ENCODE measurements around the gene ATR. TPM values are rescaled to one million over a fixed set of nuclear protein-coding genes. Genes with fewer than 3 reads are reported as not detected.
A peak's percentile ranks its signal among the peaks of the same experiment; 100 is the strongest.
"Not testable (repeated sequence)": the region's sequence is repeated elsewhere in the genome, so short reads cannot be mapped to it uniquely, and the experiment has no call there.

Gene ATR
- total RNA-seq, 1 experiment from 2014 or later: 15.6 TPM

DNA sequence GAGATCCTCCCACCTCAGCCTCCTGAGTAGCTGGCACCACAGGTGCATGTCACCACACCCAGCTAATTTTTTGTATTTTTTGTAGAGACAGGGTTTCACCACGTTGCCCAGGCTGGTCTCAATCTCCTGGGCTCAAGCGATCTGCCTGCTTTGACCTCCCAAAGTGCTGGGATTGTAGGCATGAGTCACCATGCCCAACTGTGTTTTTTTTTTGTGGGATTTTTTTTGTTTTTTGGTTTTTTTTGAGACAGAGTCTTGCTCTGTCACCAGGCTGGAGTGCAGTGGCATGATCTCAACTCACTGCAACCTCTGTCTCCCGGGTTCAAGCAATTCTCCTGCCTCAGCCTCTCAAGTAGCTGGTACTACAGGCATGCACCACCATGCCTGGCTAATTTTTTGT, 9.1 kb downstream of the ATR start:
- H3K9me3 ChIP-seq (ENCODE audit: low read length); POLR2A ChIA-PET (ENCODE audit: unreplicated experiment); H3K4me3 ChIP-seq (ENCODE audit: low read length); H3K4me1 ChIP-seq (ENCODE audit: insufficient read depth, low read length); H2AFZ ChIP-seq (ENCODE audit: low read length); H3K4me2 ChIP-seq (ENCODE audit: low read length); H3F3A ChIP-seq (ENCODE audit: low read length, unreplicated experiment); H3K27me3 ChIP-seq (ENCODE audit: low read length); H4K20me1 ChIP-seq (ENCODE audit: low read length); intact Hi-C loops (cut with micrococcal nuclease); H3K9ac ChIP-seq (ENCODE audit: low read length); H3K9me2 ChIP-seq (replicated peaks; ENCODE audit: low read length); H3K36me3 ChIP-seq (ENCODE audit: low read depth, low read length); BruUV-seq (replicated peaks); ATAC-seq; H3K27ac ChIP-seq (ENCODE audit: low read length); DNase-seq; CTCF ChIA-PET: not testable (repeated sequence)
- peaks cover 20% of the 10 kb centered on the region for H3K79me2 ChIP-seq (ENCODE audit: low read length)

DNA sequence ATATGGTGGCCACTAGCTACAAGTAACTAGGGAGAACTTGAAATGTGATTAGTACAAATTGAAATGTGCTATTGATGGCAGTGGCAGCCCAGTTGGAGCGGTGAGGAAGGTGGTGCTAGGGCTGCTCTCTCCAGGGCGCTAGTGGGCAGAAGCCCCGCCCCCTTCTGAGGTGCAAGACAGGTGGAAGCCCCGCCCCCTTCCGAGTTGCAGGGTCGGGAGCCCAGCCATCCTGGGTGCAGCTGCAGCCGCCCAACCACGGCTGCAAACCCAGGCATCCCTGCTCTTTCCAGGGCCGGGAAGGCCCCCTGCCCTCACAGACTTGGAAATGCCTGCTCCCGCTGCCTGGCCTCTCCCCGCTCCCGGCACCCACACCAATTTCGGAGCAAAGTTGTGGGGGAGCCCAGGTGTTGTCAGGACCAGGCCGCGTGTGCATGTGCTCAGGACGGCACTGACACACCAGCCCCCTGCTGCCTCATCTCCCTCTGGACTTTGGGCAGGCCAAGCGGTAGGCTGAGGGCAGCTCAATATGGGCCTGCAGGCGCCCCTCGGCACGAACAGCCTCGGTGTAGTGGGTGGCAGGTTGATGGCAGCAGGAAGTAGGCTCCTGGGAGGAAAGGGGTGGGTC, 10.0 kb downstream of the ATR start:
- POLR2A ChIA-PET (ENCODE audit: unreplicated experiment): no interaction called here
- Histone ChIP-seq H3K79me2 (ENCODE audit: low read length) (peaks cover 13% of the 10 kb centered on the region), H3K4me1 (ENCODE audit: insufficient read depth, low read length) (no peaks in the 10 kb centered on the region), H4K20me1 (ENCODE audit: low read length) (no peaks in the 10 kb centered on the region), H3K9me2 (replicated peaks; ENCODE audit: low read length) (no peaks in the 10 kb centered on the region), H3F3A (ENCODE audit: low read length, unreplicated experiment) (no peaks in the 10 kb centered on the region), H3K4me2 (ENCODE audit: low read length) (no peak overlapping the region), H2AFZ (ENCODE audit: low read length) (no peak overlapping the region), H3K36me3 (ENCODE audit: low read depth, low read length) (no peaks in the 10 kb centered on the region), H3K27me3 (ENCODE audit: low read length) (no peaks in the 10 kb centered on the region), H3K9me3 (ENCODE audit: low read length) (no peaks in the 10 kb centered on the region), H3K4me3 (ENCODE audit: low read length) (no peak overlapping the region), H3K27ac (ENCODE audit: low read length) (no peak overlapping the region), H3K9ac (ENCODE audit: low read length) (no peak overlapping the region)
- TF ChIP-seq, protein P1, sequence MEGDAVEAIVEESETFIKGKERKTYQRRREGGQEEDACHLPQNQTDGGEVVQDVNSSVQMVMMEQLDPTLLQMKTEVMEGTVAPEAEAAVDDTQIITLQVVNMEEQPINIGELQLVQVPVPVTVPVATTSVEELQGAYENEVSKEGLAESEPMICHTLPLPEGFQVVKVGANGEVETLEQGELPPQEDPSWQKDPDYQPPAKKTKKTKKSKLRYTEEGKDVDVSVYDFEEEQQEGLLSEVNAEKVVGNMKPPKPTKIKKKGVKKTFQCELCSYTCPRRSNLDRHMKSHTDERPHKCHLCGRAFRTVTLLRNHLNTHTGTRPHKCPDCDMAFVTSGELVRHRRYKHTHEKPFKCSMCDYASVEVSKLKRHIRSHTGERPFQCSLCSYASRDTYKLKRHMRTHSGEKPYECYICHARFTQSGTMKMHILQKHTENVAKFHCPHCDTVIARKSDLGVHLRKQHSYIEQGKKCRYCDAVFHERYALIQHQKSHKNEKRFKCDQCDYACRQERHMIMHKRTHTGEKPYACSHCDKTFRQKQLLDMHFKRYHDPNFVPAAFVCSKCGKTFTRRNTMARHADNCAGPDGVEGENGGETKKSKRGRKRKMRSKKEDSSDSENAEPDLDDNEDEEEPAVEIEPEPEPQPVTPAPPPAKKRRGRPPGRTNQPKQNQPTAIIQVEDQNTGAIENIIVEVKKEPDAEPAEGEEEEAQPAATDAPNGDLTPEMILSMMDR (conservative IDR thresholded peaks at IDR 0.05; ENCODE audit: low read depth, low read length): no peak
- TF ChIP-seq EZH2phosphoT487 (IDR thresholded peaks at IDR 0.05; ENCODE audit: borderline replicate concordance, low read length) (no peak), EZH2 (IDR thresholded peaks at IDR 0.05; ENCODE audit: low read length, unreplicated experiment) (no peak)
- ATAC-seq (no peak), DNase-seq (no peak)
- no TSS peak for BruUV-seq (replicated peaks)
- intact Hi-C loops (cut with micrococcal nuclease): no loop called here
- CTCF ChIA-PET: no interaction called here

DNA sequence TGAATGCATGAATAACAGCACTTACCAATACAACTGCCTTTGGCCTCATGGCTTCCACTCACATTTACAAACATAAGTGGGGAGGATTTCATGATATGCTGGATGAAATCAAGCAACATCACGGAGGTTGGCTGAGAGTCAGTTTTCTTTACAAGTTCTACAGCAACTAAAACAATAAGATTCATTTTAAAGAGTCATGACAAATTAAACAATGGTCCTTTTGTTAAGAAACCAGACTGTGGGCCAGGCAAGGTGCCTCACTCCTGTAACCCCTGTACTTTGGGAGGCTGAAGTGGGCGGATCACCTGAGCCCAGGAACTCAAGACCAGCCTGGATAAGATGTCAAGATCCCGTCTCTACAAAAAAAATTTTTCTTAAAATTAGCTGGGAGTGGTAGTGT, 12.4 kb downstream of the ATR start:
- peak; percentile 43 for ATAC-seq
- Histone ChIP-seq H3K9me2 (replicated peaks; ENCODE audit: low read length) (no peaks in the 10 kb centered on the region), H3K27me3 (ENCODE audit: low read length) (no peaks in the 10 kb centered on the region), H3K4me3 (ENCODE audit: low read length) (no peak overlapping the region), H3K79me2 (ENCODE audit: low read length) (no peaks in the 10 kb centered on the region), H3K9me3 (ENCODE audit: low read length) (no peaks in the 10 kb centered on the region), H4K20me1 (ENCODE audit: low read length) (no peaks in the 10 kb centered on the region), H3K36me3 (ENCODE audit: low read depth, low read length) (no peaks in the 10 kb centered on the region; the same call in 1 of the 2 replicates), H3F3A (ENCODE audit: low read length, unreplicated experiment) (no peaks in the 10 kb centered on the region), H3K4me2 (ENCODE audit: low read length) (no peak overlapping the region), H3K4me1 (ENCODE audit: insufficient read depth, low read length) (no peaks in the 10 kb centered on the region), H3K9ac (ENCODE audit: low read length) (no peak overlapping the region), H3K27ac (ENCODE audit: low read length) (no peak overlapping the region), H2AFZ (ENCODE audit: low read length) (no peak overlapping the region)
- no peak for DNase-seq
- POLR2A ChIA-PET (ENCODE audit: unreplicated experiment): no interaction called here
- BruUV-seq (replicated peaks): no TSS peak
- CTCF ChIA-PET: no interaction called here
- intact Hi-C loops (cut with micrococcal nuclease): no loop called here
- TF ChIP-seq EZH2phosphoT487 (IDR thresholded peaks at IDR 0.05; ENCODE audit: borderline replicate concordance, low read length) (no peak), EZH2 (IDR thresholded peaks at IDR 0.05; ENCODE audit: low read length, unreplicated experiment) (no peak)
- TF ChIP-seq, protein P1 (conservative IDR thresholded peaks at IDR 0.05; ENCODE audit: low read depth, low read length): no peak
